ENCODE results near the gene RYK.

- TF ChIP-seq, protein P1, sequence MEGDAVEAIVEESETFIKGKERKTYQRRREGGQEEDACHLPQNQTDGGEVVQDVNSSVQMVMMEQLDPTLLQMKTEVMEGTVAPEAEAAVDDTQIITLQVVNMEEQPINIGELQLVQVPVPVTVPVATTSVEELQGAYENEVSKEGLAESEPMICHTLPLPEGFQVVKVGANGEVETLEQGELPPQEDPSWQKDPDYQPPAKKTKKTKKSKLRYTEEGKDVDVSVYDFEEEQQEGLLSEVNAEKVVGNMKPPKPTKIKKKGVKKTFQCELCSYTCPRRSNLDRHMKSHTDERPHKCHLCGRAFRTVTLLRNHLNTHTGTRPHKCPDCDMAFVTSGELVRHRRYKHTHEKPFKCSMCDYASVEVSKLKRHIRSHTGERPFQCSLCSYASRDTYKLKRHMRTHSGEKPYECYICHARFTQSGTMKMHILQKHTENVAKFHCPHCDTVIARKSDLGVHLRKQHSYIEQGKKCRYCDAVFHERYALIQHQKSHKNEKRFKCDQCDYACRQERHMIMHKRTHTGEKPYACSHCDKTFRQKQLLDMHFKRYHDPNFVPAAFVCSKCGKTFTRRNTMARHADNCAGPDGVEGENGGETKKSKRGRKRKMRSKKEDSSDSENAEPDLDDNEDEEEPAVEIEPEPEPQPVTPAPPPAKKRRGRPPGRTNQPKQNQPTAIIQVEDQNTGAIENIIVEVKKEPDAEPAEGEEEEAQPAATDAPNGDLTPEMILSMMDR (IDR thresholded peaks at IDR 0.05; ENCODE audit: low read depth, low read length, missing input control): no peak
- no peak for TF ChIP-seq GABPA (IDR thresholded peaks at IDR 0.05 in 1 of 2, conservative IDR thresholded peaks at IDR 0.05 in 1 of 2)
- TF ChIP-seq ZBTB33 (IDR thresholded peaks at IDR 0.05): no peak
These were observed 49.2 kb upstream of the RYK start for GRCh38 chr3:134299888-134300206.
